ENCODE results near the gene TRIM14. TPM values are rescaled to one million over a fixed set of nuclear protein-coding genes. Genes with fewer than 3 reads are reported as not detected.

The TRIM14 gene
- total RNA-seq, 3 donors from 2014 or later (not counting 1 experiment from before 2014, with no cell fraction given) = 45.1 to 66.5 (median 65.3) TPM

DNA sequence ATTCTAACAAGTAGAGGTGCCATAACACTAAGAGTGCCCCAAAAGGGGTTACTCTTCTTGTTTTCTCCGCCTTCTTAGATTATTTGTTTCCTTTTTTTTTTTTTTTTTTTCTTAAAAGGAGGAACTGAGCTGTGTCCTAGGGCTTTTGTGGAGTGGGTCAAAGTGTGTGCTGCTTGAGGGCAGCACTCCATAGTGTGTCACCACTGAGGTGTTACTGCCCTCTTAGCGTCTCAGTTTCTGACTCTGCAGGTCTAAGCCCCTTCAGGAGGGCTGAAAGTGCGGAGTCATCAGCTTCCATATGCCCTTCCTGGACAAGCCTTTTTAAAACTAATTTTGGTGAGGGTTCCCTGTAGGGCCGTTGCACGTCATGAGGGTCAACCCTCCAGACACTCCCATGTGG is 75.1 kb downstream of the TRIM14 start:
- Mint-ChIP-seq H3K36me3 (no peaks in the 10 kb centered on the region), H3K27me3 (ENCODE audit: low read depth in 2 of 2) (peaks cover 0 to 3% of the 10 kb centered on the region in 2 donors), H3K27ac (no peak overlapping the region), H3K9me3 (no peaks in the 10 kb centered on the region), H3K4me1 (peaks cover 12% of the 10 kb centered on the region in 2 donors), H3K4me3 (no peak overlapping the region)
- ATAC-seq = no peak
- intact Hi-C loops (cut with micrococcal nuclease) = no loop called here
- TF ChIP-seq, protein P1, sequence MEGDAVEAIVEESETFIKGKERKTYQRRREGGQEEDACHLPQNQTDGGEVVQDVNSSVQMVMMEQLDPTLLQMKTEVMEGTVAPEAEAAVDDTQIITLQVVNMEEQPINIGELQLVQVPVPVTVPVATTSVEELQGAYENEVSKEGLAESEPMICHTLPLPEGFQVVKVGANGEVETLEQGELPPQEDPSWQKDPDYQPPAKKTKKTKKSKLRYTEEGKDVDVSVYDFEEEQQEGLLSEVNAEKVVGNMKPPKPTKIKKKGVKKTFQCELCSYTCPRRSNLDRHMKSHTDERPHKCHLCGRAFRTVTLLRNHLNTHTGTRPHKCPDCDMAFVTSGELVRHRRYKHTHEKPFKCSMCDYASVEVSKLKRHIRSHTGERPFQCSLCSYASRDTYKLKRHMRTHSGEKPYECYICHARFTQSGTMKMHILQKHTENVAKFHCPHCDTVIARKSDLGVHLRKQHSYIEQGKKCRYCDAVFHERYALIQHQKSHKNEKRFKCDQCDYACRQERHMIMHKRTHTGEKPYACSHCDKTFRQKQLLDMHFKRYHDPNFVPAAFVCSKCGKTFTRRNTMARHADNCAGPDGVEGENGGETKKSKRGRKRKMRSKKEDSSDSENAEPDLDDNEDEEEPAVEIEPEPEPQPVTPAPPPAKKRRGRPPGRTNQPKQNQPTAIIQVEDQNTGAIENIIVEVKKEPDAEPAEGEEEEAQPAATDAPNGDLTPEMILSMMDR (IDR thresholded peaks at IDR 0.05) = no peak
- H3K4me1 ChIP-seq (ENCODE audit: control insufficient read depth, insufficient read depth, low read length) = peaks cover 10% of the 10 kb centered on the region
- H3K9me3 ChIP-seq (ENCODE audit: control insufficient read depth, insufficient read depth, low read length) = no peaks in the 10 kb centered on the region
- 64% methylated on average over 4 of the region's 5 CpGs for WGBS (ENCODE audit: insufficient coverage)
- no peak overlapping the region for H3K27ac ChIP-seq (ENCODE audit: low read length)
- no peak for DNase-seq
- H3K27me3 ChIP-seq (ENCODE audit: control insufficient read depth, insufficient read depth, low read length) = no peaks in the 10 kb centered on the region
- H3K4me3 ChIP-seq (ENCODE audit: low read length) = no peak overlapping the region
- H3K36me3 ChIP-seq (ENCODE audit: control insufficient read depth, insufficient read depth, low read length) = no peaks in the 10 kb centered on the region

DNA sequence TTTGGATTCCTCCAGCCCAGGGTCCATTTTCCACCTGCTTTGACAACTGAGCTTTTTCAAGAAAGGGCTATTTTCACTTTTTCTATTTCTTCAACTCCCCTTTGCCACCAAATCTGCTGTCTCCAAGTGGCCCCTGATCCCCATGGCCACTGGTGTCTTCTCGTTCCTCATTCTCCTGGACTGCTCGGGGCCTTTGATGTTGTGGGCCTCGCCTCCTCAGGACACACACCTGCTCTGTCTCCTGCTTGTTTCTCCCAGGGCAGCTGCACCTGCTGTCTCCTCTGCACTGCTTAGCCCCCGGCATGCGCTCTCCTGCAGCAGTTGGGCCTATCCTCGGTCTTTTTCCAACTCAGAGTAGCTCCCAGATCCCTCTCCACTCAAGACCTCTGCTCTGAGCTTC is 78.8 kb downstream of the TRIM14 start:
- Histone ChIP-seq H3K36me3 (ENCODE audit: control insufficient read depth, insufficient read depth, low read length) (no peaks in the 10 kb centered on the region), H3K4me1 (ENCODE audit: control insufficient read depth, insufficient read depth, low read length) (peaks cover 6% of the 10 kb centered on the region), H3K27ac (ENCODE audit: low read length) (no peak overlapping the region), H3K9me3 (ENCODE audit: control insufficient read depth, insufficient read depth, low read length) (no peaks in the 10 kb centered on the region), H3K27me3 (ENCODE audit: control insufficient read depth, insufficient read depth, low read length) (no peaks in the 10 kb centered on the region), H3K4me3 (ENCODE audit: low read length) (no peak overlapping the region)
- TF ChIP-seq, protein P1 (IDR thresholded peaks at IDR 0.05) = no peak
- Mint-ChIP-seq H3K9me3 (no peaks in the 10 kb centered on the region), H3K27me3 (ENCODE audit: low read depth in 2 of 2) (peaks cover 0 to 3% of the 10 kb centered on the region in 2 donors), H3K4me3 (no peak overlapping the region), H3K27ac (peak overlapping the region in 1 of 2 donors; percentile 15), H3K4me1 (peaks cover 4% of the 10 kb centered on the region in 2 donors), H3K36me3 (no peaks in the 10 kb centered on the region)
- no peak for DNase-seq
- intact Hi-C loops (cut with micrococcal nuclease) = no loop called here
- no peak for ATAC-seq
- WGBS (ENCODE audit: insufficient coverage) = 88% methylated on average over 6 of the region's 6 CpGs

DNA sequence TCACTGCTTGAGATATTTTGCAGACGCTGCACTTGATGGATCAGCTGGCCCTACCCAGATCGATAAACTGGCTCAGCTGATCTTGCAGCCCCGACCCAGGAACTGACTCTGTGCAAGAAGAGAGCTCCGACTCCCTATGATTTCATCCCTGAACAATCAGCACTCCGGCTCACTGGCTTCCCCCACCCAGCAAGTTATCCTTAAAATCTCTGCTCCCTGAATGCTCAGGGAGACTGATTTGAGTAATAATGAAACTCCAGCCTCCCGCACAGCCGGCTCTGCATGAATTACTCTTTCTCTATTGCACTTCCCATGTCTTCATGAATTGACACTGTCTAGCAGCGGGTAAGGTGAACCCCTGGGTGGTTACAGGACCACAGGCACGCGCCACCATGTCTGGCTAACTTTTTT is 79.4 kb downstream of the TRIM14 start:
- intact Hi-C loops (cut with micrococcal nuclease) = loop anchor here (10.0 kb wide), 1 partner anchor 325 kb away; no protein-coding TSS in a partner anchor
- no peaks in the 10 kb centered on the region for H3K27me3 ChIP-seq (ENCODE audit: control insufficient read depth, insufficient read depth, low read length)
- peaks cover 1% of the 10 kb centered on the region for H3K4me1 ChIP-seq (ENCODE audit: control insufficient read depth, insufficient read depth, low read length)
- Mint-ChIP-seq H3K36me3 (no peaks in the 10 kb centered on the region), H3K27me3 (ENCODE audit: low read depth in 2 of 2) (peaks cover 0 to 6% of the 10 kb centered on the region in 2 donors), H3K4me3 (no peak overlapping the region), H3K4me1 (peaks cover 4 to 5% of the 10 kb centered on the region in 2 donors), H3K9me3 (no peaks in the 10 kb centered on the region), H3K27ac (no peak overlapping the region)
- no peak overlapping the region for H3K4me3 ChIP-seq (ENCODE audit: low read length)
- ATAC-seq (no peak), DNase-seq (no peak)
- TF ChIP-seq, protein P1 (IDR thresholded peaks at IDR 0.05) = no peak
- WGBS (ENCODE audit: insufficient coverage) = 77% methylated on average over 10 of the region's 10 CpGs
- no peaks in the 10 kb centered on the region for H3K9me3 ChIP-seq (ENCODE audit: control insufficient read depth, insufficient read depth, low read length)
- H3K36me3 ChIP-seq (ENCODE audit: control insufficient read depth, insufficient read depth, low read length) = no peaks in the 10 kb centered on the region
- H3K27ac ChIP-seq (ENCODE audit: low read length) = no peak overlapping the region

DNA sequence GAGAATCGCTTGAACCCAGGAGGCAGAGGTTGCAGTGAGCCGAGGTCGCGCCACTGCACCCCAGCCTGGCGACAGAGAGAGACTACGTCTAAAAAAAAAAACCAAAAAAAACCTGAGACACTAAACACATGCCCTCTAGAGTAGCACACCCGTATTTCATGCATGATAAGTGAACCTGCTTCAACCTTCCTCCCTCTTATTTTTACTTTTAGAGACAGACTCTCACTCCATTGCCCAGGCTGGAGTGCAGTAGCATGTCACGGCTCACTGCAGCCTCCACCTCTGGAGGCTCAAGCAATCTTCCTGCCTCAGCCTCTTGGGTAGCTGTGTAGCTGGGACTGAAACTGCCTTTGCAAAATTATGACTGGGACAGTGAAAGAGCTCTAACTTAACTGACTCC is 80.1 kb downstream of the TRIM14 start:
- DNase-seq = no peak
- TF ChIP-seq, protein P1 (IDR thresholded peaks at IDR 0.05) = no peak
- no peaks in the 10 kb centered on the region for H3K9me3 Mint-ChIP-seq
- H3K27ac Mint-ChIP-seq = no peak overlapping the region
- no peaks in the 10 kb centered on the region for H3K9me3 ChIP-seq (ENCODE audit: control insufficient read depth, insufficient read depth, low read length)
- peaks cover 0 to 6% of the 10 kb centered on the region in 2 donors for H3K27me3 Mint-ChIP-seq (ENCODE audit: low read depth in 2 of 2)
- H3K27me3 ChIP-seq (ENCODE audit: control insufficient read depth, insufficient read depth, low read length) = no peaks in the 10 kb centered on the region
- H3K4me1 Mint-ChIP-seq = peaks cover 7 to 9% of the 10 kb centered on the region in 2 donors
- WGBS (ENCODE audit: insufficient coverage) = 80% methylated on average over 8 of the region's 8 CpGs
- ATAC-seq = no peak
- no peak overlapping the region for H3K4me3 Mint-ChIP-seq
- H3K36me3 ChIP-seq (ENCODE audit: control insufficient read depth, insufficient read depth, low read length) = no peaks in the 10 kb centered on the region
- intact Hi-C loops (cut with micrococcal nuclease) = loop anchor here (10.0 kb wide), 1 partner anchor 324 kb away; no protein-coding TSS in a partner anchor
- H3K4me3 ChIP-seq (ENCODE audit: low read length) = no peak overlapping the region
- H3K36me3 Mint-ChIP-seq = no peaks in the 10 kb centered on the region
- H3K4me1 ChIP-seq (ENCODE audit: control insufficient read depth, insufficient read depth, low read length) = peaks cover 4% of the 10 kb centered on the region
- no peak overlapping the region for H3K27ac ChIP-seq (ENCODE audit: low read length)
